ENCODE results near the gene FBXO17. TPM values are rescaled to one million over a fixed set of nuclear protein-coding genes. Genes with fewer than 3 reads are reported as not detected.

Gene FBXO17
- total and polyA plus RNA-seq, 2 of the 13 experiments (the other 11 are each of a cell fraction or from before 2014, with no cell fraction given): 22.1 to 58.7 TPM

DNA sequence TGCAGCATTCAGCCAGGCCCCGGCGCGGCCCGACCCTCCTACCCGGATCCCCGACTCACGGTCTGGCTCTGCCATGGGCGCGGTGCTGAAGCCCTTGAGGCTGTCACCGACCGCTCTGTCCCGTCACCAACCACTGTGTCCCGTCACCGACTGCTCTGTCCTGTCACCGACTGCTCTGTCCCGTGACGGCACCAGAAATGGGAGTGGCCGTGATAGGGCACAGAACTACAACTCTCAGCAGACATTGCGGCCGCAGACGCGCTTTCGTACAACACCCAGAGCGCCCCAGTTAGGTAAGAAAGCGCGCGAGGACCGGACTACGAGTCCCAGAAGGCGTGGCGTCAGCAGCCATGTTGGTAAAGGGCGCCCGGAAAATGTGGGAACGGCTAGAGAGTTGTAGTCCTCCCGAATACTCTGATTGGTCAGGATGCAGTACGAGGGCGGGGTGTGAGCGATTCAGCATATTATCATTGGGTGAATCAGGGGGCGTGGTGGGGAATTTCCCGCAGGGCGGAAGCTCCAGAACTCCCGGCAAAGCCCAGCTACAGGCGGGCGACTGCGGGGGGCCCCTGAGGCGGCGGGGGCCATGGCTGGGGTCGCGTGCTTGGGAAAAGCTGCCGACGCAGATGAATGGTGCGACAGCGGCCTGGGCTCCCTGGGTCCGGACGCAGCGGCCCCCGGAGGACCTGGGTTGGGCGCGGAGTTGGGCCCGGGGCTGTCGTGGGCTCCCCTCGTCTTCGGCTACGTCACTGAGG lies 75.9 kb downstream of the FBXO17 start, which contains the start of the genes NFKBIB and SIRT2 (continued):
- TF ChIP-seq, protein P1, sequence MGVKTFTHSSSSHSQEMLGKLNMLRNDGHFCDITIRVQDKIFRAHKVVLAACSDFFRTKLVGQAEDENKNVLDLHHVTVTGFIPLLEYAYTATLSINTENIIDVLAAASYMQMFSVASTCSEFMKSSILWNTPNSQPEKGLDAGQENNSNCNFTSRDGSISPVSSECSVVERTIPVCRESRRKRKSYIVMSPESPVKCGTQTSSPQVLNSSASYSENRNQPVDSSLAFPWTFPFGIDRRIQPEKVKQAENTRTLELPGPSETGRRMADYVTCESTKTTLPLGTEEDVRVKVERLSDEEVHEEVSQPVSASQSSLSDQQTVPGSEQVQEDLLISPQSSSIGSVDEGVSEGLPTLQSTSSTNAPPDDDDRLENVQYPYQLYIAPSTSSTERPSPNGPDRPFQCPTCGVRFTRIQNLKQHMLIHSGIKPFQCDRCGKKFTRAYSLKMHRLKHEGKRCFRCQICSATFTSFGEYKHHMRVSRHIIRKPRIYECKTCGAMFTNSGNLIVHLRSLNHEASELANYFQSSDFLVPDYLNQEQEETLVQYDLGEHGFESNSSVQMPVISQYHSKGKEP (CRISPR knock-in tag; IDR thresholded peaks at IDR 0.05): no peak
- TF ChIP-seq ZBTB7A (CRISPR knock-in tag; IDR thresholded peaks at IDR 0.05): no peak
- peak; percentile 95 for TF ChIP-seq SP4 (CRISPR knock-in tag; IDR thresholded peaks at IDR 0.05)
- peak; percentile 34; the same call in 1 of the 2 replicates for TF ChIP-seq ISL2 (CRISPR knock-in tag; IDR thresholded peaks at IDR 0.05)
- no peak for TF ChIP-seq ZNF572 (CRISPR knock-in tag; IDR thresholded peaks at IDR 0.05)
- TF ChIP-seq GATAD2A (CRISPR knock-in tag; IDR thresholded peaks at IDR 0.05): 0 out of 2 replicates have a peak, but pooled peaks have one; percentile 36
- no peak for TF ChIP-seq ZNF3 (CRISPR knock-in tag; IDR thresholded peaks at IDR 0.05)
- no peak for TF ChIP-seq ZNF20 (CRISPR knock-in tag; IDR thresholded peaks at IDR 0.05)
- no peak for TF ChIP-seq ZNF598 (CRISPR knock-in tag; IDR thresholded peaks at IDR 0.05; ENCODE audit: borderline replicate concordance)
- TF ChIP-seq KLF16 (CRISPR knock-in tag; IDR thresholded peaks at IDR 0.05): peak in 1 of 2 experiments; percentile 73; a peak in 1 of 4 replicates
- TF ChIP-seq, protein P2, sequence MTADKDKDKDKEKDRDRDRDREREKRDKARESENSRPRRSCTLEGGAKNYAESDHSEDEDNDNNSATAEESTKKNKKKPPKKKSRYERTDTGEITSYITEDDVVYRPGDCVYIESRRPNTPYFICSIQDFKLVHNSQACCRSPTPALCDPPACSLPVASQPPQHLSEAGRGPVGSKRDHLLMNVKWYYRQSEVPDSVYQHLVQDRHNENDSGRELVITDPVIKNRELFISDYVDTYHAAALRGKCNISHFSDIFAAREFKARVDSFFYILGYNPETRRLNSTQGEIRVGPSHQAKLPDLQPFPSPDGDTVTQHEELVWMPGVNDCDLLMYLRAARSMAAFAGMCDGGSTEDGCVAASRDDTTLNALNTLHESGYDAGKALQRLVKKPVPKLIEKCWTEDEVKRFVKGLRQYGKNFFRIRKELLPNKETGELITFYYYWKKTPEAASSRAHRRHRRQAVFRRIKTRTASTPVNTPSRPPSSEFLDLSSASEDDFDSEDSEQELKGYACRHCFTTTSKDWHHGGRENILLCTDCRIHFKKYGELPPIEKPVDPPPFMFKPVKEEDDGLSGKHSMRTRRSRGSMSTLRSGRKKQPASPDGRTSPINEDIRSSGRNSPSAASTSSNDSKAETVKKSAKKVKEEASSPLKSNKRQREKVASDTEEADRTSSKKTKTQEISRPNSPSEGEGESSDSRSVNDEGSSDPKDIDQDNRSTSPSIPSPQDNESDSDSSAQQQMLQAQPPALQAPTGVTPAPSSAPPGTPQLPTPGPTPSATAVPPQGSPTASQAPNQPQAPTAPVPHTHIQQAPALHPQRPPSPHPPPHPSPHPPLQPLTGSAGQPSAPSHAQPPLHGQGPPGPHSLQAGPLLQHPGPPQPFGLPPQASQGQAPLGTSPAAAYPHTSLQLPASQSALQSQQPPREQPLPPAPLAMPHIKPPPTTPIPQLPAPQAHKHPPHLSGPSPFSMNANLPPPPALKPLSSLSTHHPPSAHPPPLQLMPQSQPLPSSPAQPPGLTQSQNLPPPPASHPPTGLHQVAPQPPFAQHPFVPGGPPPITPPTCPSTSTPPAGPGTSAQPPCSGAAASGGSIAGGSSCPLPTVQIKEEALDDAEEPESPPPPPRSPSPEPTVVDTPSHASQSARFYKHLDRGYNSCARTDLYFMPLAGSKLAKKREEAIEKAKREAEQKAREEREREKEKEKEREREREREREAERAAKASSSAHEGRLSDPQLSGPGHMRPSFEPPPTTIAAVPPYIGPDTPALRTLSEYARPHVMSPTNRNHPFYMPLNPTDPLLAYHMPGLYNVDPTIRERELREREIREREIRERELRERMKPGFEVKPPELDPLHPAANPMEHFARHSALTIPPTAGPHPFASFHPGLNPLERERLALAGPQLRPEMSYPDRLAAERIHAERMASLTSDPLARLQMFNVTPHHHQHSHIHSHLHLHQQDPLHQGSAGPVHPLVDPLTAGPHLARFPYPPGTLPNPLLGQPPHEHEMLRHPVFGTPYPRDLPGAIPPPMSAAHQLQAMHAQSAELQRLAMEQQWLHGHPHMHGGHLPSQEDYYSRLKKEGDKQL (CRISPR knock-in tag; IDR thresholded peaks at IDR 0.05; ENCODE audit: low read depth): no peak
- TF ChIP-seq, protein P3, sequence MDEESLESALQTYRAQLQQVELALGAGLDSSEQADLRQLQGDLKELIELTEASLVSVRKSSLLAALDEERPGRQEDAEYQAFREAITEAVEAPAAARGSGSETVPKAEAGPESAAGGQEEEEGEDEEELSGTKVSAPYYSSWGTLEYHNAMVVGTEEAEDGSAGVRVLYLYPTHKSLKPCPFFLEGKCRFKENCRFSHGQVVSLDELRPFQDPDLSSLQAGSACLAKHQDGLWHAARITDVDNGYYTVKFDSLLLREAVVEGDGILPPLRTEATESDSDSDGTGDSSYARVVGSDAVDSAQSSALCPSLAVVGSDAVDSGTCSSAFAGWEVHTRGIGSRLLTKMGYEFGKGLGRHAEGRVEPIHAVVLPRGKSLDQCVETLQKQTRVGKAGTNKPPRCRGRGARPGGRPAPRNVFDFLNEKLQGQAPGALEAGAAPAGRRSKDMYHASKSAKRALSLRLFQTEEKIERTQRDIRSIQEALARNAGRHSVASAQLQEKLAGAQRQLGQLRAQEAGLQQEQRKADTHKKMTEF (CRISPR knock-in tag; IDR thresholded peaks at IDR 0.05): peak; percentile 79; the same call in 1 of the 2 replicates
- TF ChIP-seq MTF1 (CRISPR knock-in tag; IDR thresholded peaks at IDR 0.05): no peak
- no peak for TF ChIP-seq ZNF7 (CRISPR knock-in tag; IDR thresholded peaks at IDR 0.05)
- TF ChIP-seq, protein P4, sequence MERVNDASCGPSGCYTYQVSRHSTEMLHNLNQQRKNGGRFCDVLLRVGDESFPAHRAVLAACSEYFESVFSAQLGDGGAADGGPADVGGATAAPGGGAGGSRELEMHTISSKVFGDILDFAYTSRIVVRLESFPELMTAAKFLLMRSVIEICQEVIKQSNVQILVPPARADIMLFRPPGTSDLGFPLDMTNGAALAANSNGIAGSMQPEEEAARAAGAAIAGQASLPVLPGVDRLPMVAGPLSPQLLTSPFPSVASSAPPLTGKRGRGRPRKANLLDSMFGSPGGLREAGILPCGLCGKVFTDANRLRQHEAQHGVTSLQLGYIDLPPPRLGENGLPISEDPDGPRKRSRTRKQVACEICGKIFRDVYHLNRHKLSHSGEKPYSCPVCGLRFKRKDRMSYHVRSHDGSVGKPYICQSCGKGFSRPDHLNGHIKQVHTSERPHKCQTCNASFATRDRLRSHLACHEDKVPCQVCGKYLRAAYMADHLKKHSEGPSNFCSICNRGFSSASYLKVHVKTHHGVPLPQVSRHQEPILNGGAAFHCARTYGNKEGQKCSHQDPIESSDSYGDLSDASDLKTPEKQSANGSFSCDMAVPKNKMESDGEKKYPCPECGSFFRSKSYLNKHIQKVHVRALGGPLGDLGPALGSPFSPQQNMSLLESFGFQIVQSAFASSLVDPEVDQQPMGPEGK (CRISPR knock-in tag; IDR thresholded peaks at IDR 0.05): peak; percentile 97
- no peak for TF ChIP-seq ZNF256 (CRISPR knock-in tag; conservative IDR thresholded peaks at IDR 0.05)
- TF ChIP-seq STAT5B (CRISPR knock-in tag; IDR thresholded peaks at IDR 0.05): no peak
- TF ChIP-seq, protein P5, sequence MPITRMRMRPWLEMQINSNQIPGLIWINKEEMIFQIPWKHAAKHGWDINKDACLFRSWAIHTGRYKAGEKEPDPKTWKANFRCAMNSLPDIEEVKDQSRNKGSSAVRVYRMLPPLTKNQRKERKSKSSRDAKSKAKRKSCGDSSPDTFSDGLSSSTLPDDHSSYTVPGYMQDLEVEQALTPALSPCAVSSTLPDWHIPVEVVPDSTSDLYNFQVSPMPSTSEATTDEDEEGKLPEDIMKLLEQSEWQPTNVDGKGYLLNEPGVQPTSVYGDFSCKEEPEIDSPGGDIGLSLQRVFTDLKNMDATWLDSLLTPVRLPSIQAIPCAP (CRISPR knock-in tag; IDR thresholded peaks at IDR 0.05; ENCODE audit: low read depth): no peak
